Measurements from ENCODE around the gene TBL1X. TPM values are rescaled to one million over a fixed set of nuclear protein-coding genes. Genes with fewer than 3 reads are reported as not detected.

Gene TBL1X
- polyA plus RNA-seq, 3 donors: 12.5 to 19.5 (median 13.8) TPM

GRCh38 chrX:9458516-9459078 is 6.3 kb upstream of the TBL1X start:
- H3K9me3 ChIP-seq (replicated peaks in 1 of 2; ENCODE audit: control insufficient read depth in 1 of 2, insufficient read depth in 1 of 2, low read length in 2 of 2): no peaks in the 10 kb centered on the region
- H3K27ac Mint-ChIP-seq: peak overlapping the region in 1 of 7 donors; percentile 28
- H3K4me1 ChIP-seq (ENCODE audit: control insufficient read depth in 1 of 2, insufficient read depth in 2 of 2, low read length in 2 of 2): peaks cover 43 to 63% of the 10 kb centered on the region in 2 donors
- H3K79me2 ChIP-seq (ENCODE audit: insufficient read depth, low read length): no peaks in the 10 kb centered on the region
- peaks cover 0 to 11% (median 2%) of the 10 kb centered on the region in 7 donors for H3K9me3 Mint-ChIP-seq
- H3K36me3 ChIP-seq (replicated peaks in 1 of 2; ENCODE audit: control insufficient read depth in 1 of 2, insufficient read depth in 2 of 2, low read length in 2 of 2): no peaks in the 10 kb centered on the region
- intact Hi-C loops (cut with micrococcal nuclease): no loop called here
- no peak overlapping the region for H3K4me3 ChIP-seq (replicated peaks in 1 of 3; ENCODE audit: low read depth in 2 of 3, low read length in 3 of 3)
- WGBS (ENCODE audit: insufficient coverage): no CpG with 5 or more reads among the region's 2 CpGs
- H3K27ac ChIP-seq (ENCODE audit: low read depth in 1 of 2, low read length in 2 of 2): no peak overlapping the region
- H3K4me1 Mint-ChIP-seq: peaks cover 42% of the 10 kb centered on the region
- no peak for TF ChIP-seq CTCF (IDR thresholded peaks at IDR 0.05)
- no peak overlapping the region for H3K4me2 ChIP-seq (replicated peaks; ENCODE audit: extremely low read depth, low read length, poor library complexity, severe bottlenecking)
- H3K4me3 Mint-ChIP-seq: no peak overlapping the region
- no peak overlapping the region for H3K9ac ChIP-seq (ENCODE audit: insufficient read depth, low read length, poor library complexity, severe bottlenecking)
- no peak overlapping the region for H2AFZ ChIP-seq (ENCODE audit: insufficient read depth, low read depth, low read length, poor library complexity, severe bottlenecking)
- no peaks in the 10 kb centered on the region for H3K36me3 Mint-ChIP-seq
- H3K27me3 Mint-ChIP-seq (ENCODE audit: low read depth in 3 of 3): peaks cover 0 to 20% (median 1%) of the 10 kb centered on the region in 3 donors
- H3K27me3 ChIP-seq (ENCODE audit: control insufficient read depth in 2 of 2, insufficient read depth in 2 of 2, low read length in 2 of 2): peaks cover 0 to 7% of the 10 kb centered on the region in 2 donors
- DNase-seq: no peak
- H4K20me1 ChIP-seq (ENCODE audit: insufficient read depth, low read length): no peaks in the 10 kb centered on the region

GRCh38 chrX:9459186-9459748 is 5.6 kb upstream of the TBL1X start:
- Histone ChIP-seq H3K9ac (ENCODE audit: insufficient read depth, low read length, poor library complexity, severe bottlenecking) (no peak overlapping the region), H3K27ac (ENCODE audit: low read depth in 1 of 2, low read length in 2 of 2) (no peak overlapping the region), H3K4me3 (replicated peaks in 1 of 3; ENCODE audit: low read depth in 2 of 3, low read length in 3 of 3) (no peak overlapping the region), H3K27me3 (ENCODE audit: control insufficient read depth in 2 of 2, insufficient read depth in 2 of 2, low read length in 2 of 2) (peaks cover 0 to 7% of the 10 kb centered on the region in 2 donors), H3K79me2 (ENCODE audit: insufficient read depth, low read length) (no peaks in the 10 kb centered on the region), H3K4me1 (ENCODE audit: control insufficient read depth in 1 of 2, insufficient read depth in 2 of 2, low read length in 2 of 2) (peaks cover 46 to 63% of the 10 kb centered on the region in 2 donors), H3K36me3 (replicated peaks in 1 of 2; ENCODE audit: control insufficient read depth in 1 of 2, insufficient read depth in 2 of 2, low read length in 2 of 2) (no peaks in the 10 kb centered on the region), H2AFZ (ENCODE audit: insufficient read depth, low read depth, low read length, poor library complexity, severe bottlenecking) (no peak overlapping the region), H3K4me2 (replicated peaks; ENCODE audit: extremely low read depth, low read length, poor library complexity, severe bottlenecking) (no peak overlapping the region), H3K9me3 (replicated peaks in 1 of 2; ENCODE audit: control insufficient read depth in 1 of 2, insufficient read depth in 1 of 2, low read length in 2 of 2) (no peaks in the 10 kb centered on the region), H4K20me1 (ENCODE audit: insufficient read depth, low read length) (no peaks in the 10 kb centered on the region)
- Mint-ChIP-seq H3K27me3 (ENCODE audit: low read depth in 3 of 3) (peaks cover 0 to 22% (median 1%) of the 10 kb centered on the region in 3 donors), H3K4me3 (no peak overlapping the region), H3K36me3 (no peaks in the 10 kb centered on the region), H3K27ac (no peak overlapping the region), H3K9me3 (peaks cover 0 to 14% (median 7%) of the 10 kb centered on the region in 7 donors), H3K4me1 (peaks cover 45% of the 10 kb centered on the region)
- TF ChIP-seq CTCF (IDR thresholded peaks at IDR 0.05): no peak
- WGBS (ENCODE audit: insufficient coverage): no CpG with 5 or more reads among the region's 3 CpGs
- intact Hi-C loops (cut with micrococcal nuclease): no loop called here
- no peak for DNase-seq
